Activated CD8-positive, alpha-beta memory T cell treated with anti-CD3 and anti-CD28 coated beads for 36 hours (primary cell): ENCODE data around the gene CCZ1B. TPM values are rescaled to one million over a fixed set of nuclear protein-coding genes. Genes with fewer than 3 reads are reported as not detected.
"Not testable (repeated sequence)": the region's sequence is repeated elsewhere in the genome, so short reads cannot be mapped to it uniquely, and the experiment has no call there.

Experiments used
- CTCF ChIA-PET: fragments of 350-600 bp; sonication (Branson Sonifier 250); formaldehyde crosslinking; loops from one replicate; lab custom pipeline; 2021; ENCODE audit warnings: antibody characterized with exemption; lab: Charles Lee
- POLR2A ChIA-PET: fragments of 350-600 bp; sonication (Branson Sonifier 250); formaldehyde crosslinking; loops from one replicate; lab custom pipeline; 2021; ENCODE audit warnings: antibody characterized with exemption; lab: Charles Lee
- total RNA-seq, 2 experiments: library from RNA; stranded (reverse); gene quantifications; one replicate each; pipeline ENCODE4 v1.2.3, GENCODE V29; 2021

The CCZ1B gene
- total RNA-seq = 10 to 100 TPM; 43.8 to 57.9 TPM

DNA sequence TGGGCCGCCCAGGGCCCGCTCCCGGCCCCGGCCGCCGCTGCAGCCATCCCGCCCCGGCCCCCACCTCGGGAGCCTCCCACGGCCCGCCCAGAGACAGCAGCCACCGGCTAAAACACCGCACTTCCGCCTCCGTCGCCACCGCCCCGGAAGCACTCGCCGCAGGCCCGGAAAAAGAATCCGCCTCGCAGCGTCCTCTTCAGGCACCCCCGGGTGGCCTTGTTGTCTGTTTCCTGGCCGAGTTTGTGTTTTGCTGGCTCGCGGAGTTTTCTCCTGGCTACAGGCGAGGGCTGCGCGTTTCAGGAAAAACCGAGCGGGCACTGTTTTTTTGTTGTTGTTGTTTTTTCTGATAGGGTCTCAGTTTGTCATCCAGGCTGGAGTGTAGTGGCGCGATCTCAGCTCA is at the start of gene CCZ1B:
TSS of gene CCZ1B (minus strand) at position 125 of the 400 bp plus-strand sequence. CDS start at position 47, 78 bp downstream.
- POLR2A ChIA-PET, CTCF ChIA-PET: not testable (repeated sequence)

DNA sequence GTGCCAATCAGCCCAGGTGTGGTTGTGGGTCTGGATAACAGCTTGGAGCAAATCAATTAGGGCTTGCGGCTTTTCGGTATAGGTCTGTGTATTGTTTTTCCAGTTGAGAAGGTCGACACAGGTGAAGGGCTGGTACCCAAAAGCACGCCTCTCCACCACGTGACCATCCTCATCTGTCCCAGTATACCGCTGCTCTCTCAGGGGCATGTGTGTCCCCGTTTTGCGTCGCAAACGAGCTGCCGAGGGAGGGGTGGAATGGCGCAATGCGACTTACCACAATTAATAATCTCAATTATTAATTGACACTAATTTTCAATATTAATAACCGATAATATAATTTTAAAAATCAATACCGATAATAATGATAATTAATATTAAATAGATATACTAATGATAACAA is 48.9 kb upstream of the CCZ1B start:
- POLR2A ChIA-PET, CTCF ChIA-PET: not testable (repeated sequence)

DNA sequence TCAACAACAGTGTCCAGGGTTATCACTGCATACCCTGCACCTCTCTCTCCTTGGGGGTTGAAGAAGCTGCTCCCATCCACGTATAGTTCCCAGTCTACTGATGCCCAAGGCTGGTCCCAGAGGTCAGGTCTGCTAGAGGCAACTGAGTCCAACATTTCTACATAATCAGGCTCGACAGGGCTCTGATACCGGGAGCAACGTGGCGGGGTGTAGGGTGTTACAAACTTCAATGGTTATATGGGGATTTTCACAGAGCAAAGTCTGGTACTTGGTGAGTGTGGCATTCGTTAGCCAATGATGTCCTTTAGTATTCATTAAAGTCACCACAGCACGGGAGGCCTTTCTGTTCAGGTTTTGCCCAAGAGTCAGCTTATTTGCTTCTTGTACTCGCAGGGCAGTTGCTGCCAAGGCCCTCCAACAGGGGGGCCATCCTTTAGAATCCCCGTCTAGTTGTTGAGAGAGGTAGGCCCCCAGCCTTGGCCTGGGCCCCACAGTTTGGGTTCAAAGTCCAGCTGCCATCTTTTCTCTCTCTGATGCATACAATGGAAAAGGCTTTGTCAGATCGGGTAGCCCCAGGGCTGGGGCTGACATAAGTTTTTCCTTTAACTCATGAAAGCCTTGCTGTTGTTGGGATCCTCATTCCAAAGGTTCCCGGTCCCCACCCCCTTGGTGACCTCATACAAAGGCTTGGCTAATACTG is 46.3 kb upstream of the CCZ1B start:
- POLR2A ChIA-PET, CTCF ChIA-PET: not testable (repeated sequence)

DNA sequence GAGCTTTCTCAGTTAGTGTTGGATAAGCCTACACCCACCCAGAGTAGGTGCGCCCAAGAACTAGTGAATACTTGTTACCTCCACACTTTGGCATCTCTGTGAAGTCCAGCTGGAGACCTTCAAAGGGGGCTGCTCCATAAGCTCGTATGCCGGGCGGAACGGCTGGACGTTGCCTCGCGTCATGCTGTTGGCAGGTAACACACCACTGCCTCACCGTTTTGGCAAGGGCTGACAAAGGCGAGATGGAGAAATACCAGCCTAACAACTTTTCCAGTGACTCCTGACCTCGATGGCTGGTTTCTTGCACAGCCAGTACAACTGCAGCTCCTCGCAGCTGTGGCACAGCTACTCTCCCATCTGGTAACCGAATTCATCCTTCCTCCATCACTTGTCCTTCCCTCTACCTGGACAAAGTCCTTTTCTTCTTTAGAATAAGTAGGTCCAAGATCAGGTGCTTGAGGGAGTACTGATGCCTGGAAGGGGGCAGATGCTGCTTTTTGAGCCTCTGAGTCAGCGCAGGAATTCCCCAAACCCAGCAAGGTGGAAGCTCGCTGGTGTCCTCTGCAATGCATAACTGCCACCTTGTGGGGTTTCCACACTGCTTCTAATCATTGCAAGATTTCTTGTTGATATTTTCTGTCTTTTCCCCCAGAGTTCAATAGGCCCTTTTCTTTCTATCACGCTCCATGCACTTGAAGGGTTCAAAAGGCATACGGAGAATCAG is 45.5 kb upstream of the CCZ1B start:
- CTCF ChIA-PET, POLR2A ChIA-PET: not testable (repeated sequence)

DNA sequence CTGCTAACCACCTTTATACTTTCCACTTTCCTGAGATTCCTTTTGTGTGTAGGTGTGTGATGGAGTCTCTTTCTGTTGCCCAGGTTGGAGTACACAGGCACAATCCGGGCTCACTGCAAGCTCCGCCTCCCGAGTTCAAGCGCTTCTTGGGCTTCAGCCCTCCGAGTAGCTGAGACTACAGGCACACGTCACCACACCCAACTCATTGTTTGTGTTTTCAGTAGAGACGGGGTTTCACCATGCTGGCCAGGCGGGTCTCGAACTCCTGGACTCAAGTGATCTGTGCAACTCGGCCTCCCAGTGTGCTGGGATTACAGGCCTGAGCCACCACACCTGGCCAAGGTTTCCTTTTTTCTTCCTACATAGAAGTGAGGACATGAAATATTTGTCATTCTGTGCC is 38.7 kb upstream of the CCZ1B start:
- POLR2A ChIA-PET, CTCF ChIA-PET: not testable (repeated sequence)

DNA sequence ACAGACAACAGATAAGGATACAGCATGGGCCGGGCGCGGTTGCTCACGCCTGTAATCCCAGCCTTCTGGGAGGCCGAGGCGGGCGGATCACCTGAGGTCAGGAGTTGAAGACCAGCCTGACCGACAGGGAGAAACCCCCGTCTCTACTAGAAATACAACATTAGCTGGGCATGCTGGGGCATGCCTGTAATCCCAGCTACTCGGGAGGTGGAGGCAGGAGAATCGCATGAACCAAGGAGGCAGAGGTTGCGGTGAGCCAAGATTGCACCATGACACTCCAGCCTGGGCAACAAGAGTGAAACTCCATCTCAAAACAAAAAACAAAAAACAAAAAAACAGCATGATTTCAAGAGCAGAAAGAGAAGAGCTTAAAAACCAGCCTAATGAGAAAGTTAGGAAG is 38.1 kb upstream of the CCZ1B start:
- POLR2A ChIA-PET = not testable (repeated sequence)

DNA sequence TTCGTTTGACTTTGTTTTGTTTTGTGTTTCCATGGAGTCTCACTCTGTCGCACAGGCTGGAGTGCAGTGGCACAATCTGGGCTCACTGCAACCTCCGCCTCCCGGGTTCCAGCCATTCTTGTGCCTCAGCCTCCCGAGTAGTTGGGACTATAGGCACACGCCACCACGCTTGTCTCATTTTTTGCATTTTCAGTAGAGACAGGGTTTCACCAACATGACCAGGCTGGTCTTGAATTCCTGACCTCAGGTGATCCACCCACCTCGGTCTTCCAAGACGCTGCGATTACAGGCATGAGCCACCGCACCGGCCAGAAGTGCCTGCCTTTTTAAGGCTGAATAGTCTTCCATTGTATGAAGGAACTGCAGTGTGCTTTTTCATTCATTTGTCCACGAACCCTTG is 36.8 kb upstream of the CCZ1B start:
- POLR2A ChIA-PET, CTCF ChIA-PET: not testable (repeated sequence)

More for the DNA sequence above, 38.1 kb upstream of the CCZ1B start:
- CTCF ChIA-PET = not testable (repeated sequence)

DNA sequence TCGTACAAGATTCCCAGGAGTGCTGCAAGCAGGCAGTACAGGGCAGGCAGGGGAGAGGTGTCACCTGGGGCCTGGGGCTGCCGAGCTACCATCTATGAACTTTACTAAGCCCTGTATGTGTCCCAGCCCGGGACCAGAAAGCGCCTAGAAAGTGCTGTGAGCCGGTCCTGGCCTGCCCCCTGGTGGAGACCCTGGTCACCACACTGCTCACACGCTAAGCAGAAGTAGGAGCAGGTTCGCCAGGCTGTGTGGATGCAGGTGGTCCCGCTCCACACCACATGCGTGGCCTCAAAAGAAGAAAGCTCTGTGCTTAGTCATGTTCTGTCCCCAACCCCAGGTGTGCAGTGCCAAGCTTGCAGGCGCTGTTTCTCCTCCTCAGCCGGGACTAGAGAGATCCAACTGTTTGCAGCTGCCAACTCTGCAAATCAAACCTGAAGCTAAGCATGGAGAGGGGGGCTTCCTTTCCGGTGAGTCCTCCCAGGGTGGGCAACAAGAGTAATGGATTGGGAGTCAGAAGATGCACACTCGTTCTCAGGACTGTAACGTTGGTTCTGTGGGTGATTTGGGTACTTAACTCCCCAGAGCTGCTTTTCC is 31.7 kb upstream of the CCZ1B start:
- POLR2A ChIA-PET = not testable (repeated sequence)
- CTCF ChIA-PET = interaction anchor here (1.2 kb wide), 2 partner anchors 262 to 342 kb away, joined by 3 read pairs; no protein-coding TSS in a partner anchor

DNA sequence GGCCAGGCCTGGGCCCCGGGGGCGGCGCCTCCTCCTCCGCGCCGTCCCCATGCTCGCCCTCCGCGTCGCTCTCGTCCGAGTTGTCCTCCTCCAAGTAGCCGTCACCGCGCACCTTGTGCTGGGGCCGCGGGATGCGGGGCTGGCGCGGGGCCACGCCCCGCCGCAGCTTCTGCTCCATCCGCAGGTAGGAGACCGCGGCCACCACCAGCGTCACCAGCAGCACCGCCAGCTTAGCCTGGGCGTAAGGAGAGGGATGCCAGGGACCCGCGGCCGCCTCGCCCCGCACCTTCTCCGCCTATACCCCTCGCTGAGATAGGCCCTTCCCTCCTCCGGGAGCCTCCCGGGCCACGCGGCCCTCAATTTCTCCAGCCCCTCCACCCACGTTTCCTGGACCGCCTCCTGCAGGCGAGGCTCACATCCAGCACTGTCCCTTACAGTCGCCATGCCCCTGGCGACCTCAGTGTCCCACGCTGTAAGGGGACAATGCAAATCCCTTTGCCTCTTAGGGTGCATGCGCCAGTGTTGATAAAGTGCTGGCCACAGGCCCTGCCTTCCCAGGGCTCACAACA is 29.6 kb upstream of the CCZ1B start:
- POLR2A ChIA-PET, CTCF ChIA-PET: not testable (repeated sequence)

DNA sequence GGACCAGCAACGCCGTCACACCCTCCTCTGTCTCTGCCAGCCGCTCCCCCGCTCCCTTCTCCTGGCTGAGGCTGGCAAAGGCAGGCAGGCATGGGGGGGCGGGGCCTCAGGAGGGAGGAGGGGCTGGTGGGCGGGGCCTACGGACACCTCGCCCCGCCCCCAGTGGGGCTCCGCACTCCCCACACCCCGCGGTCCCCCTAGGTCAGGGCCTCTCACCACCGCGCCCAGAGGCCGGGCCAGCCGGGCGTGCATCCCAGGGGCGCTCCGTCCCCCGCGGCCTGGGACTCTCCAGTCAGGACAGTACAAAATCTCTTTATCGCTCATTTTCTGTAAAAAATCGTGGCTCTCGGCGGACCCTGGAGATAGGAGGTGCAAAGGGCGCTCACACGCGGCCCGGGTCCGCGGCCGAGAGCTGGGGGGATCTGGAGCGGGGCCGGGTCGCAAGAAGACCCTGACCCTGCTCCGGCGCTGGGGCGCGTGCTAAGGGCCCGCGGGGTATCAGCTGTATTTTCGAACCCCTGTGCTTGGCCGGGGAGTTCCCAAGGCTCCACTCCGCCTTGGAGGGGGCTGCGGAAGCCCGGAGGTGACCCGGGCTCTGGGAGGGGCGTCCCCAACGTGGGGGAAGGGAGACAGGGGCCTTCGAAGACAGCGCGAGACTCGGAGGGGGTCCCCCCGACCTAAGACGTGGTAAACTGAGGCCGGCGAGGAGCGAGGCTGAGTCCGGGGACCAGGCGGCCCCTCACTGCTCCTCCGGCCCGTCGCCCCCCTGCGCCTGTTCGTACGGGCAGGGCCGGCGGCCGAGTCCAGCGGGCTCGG is 28.9 kb upstream of the CCZ1B start:
- CTCF ChIA-PET, POLR2A ChIA-PET: not testable (repeated sequence)

DNA sequence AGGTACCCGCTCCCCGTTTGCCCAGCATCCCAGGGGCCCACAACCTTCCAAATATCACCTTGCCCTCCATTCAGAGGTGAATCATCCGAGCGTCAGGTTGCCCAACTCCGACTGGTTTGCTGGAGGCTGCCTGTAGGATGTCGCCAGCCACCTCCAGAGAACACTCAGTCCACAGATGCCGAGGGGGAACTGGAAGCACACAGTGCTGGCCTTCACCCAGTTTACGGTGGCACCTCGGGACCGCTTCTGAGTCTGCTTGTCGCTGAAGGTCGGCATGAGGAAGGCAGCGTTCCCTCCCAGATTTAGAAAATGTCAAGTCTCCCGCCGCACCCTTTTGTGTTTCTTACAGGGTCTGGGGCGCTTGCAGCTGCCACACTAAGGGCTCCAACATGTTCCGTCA is 27.6 kb upstream of the CCZ1B start:
- CTCF ChIA-PET, POLR2A ChIA-PET: not testable (repeated sequence)

DNA sequence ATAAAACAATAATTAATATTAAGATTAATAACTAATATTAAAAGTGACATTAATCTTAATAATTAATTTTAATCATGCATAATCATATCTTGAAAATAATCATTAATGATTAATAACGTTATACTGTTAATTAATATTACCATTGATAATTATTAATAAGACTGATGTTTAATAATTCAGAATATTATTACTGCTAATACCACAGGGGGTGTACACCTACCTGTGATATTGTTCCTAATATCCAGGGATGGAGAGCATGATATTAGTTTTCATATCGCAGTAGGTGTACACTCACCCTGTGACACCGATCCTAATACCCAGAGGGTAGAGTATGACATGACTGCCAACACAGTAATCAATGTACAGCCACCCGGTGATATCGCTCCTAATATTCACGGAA is 23.1 kb upstream of the CCZ1B start:
- CTCF ChIA-PET, POLR2A ChIA-PET: not testable (repeated sequence)

DNA sequence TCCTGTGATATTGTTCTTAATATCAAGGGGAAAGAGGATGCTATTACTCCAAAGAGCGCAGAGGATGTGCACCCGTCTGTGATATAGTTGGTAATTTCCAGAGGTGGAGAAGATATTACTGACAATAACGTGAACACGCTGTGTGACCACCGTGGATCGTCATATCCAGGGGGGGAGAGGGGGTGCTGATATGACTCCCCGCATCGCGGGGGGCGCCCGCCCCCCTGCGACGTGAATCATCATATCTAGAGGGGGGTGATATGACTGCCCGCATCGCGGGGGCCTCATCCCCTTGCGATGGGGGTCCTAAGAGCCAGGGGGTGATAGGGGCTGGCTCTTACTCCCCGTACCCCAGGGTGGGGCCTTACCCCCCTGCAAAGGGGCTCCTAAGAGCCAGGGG is 21.7 kb upstream of the CCZ1B start:
- POLR2A ChIA-PET, CTCF ChIA-PET: not testable (repeated sequence)

DNA sequence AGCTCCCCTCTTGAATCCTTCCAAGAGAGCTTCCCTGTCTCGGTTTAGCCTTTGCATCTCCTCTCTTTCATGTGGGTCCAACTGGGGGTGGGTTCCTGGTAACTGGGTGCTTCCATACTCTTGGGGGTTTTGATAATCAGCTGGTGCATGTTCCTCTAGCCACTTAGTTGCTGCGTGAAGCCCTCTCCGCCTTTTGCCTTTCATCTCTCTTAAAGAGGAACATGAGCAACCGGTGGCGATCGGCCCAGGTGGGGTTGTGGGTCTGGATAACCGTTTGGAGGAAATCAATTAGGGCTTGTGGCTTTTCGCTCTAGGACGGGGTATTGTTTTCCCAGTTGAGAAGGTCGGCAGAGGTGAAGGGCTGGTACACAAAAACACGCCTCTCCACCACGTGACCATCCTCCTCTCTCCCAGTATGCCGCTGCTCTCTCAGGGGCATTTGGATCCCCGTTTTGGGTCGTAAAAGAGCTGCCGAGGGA is 19.9 kb upstream of the CCZ1B start:
- POLR2A ChIA-PET, CTCF ChIA-PET: not testable (repeated sequence)

DNA sequence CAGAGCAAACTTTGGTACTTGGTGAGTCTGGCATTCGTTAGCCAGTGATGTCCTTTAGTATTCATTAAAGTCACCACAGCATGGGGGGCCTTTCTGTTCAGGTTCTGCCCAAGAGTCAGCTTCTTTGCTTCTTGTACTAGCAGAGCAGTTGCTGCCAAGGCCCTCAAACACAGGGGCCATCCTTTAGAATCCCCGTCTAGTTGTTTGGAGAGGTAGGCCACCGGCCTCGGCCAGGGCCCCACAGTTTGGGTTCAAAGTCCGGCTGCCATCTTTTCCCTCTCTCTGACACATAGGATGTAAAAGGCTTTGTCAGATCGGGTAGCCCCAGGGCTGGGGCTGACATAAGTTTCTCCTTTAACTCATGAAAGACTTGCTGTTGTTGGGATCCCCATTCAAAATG is 17.6 kb upstream of the CCZ1B start:
- CTCF ChIA-PET, POLR2A ChIA-PET: not testable (repeated sequence)

DNA sequence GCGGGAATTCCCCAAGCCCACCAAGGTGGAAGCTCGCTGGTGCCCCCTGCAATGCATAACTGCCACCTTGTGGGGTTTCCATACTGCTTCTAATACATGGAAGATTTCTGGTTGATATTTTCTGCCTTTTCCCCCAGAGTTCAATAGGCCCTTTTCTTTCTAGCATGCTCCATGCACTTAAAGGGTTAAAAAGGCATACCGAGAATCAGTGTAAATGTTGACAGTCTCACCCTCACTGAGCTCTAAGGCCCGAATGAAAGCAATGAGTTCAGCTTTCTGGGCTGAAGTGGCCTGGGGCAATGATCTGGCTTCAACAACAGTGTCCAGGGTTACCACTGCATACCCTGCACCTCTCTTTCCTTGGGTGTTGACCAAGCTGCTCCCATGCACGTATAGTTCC is 17.0 kb upstream of the CCZ1B start:
- POLR2A ChIA-PET, CTCF ChIA-PET: not testable (repeated sequence)

DNA sequence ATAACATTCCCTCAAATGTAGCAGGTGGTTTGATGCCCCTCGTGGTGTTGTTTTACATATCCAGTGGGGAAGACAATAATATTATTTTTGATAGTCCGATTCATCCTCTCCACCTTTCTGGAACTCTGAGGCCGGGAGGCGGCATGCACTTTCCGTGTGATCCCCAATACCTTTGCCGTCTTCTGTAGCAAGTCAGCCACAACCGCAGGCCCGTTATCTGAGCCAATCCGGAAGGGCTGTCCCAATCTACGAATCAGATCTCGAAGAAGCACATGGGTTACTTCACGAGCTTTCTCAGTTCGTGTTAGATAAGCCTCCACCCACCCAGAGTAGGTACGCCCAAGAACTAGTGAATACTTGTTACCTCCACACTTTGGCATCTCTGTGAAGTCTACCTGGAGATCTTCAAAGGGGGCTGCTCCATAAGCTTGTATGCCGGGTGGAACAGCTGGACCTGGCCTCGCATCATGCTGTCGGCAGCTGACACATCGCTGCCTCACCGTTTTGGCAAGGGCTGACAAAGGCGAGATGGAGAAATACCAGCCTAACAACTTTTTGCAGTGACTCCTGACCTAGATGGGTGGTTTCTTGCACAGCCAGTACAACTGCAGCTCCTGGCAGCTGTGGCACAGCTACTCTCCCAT is 16.3 kb upstream of the CCZ1B start:
- CTCF ChIA-PET, POLR2A ChIA-PET: not testable (repeated sequence)

DNA sequence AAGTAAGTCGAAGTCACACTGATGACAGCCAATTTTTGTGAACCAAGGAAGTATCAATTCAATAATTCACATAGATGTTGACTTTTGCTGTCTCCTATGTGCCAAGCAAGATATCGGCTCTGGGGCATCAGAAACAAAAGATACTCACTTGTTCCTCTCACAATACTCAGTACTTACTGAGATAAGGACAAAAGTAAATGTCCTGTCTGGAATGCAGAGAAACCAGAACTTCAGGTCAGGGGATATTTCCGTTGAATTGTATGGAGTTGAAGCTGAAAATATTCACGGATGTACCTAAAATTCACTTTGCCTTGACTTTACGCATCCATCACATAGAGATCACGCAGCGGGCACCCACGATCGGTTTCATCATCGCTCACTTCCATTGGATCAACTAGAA is 11.0 kb upstream of the CCZ1B start:
- CTCF ChIA-PET, POLR2A ChIA-PET: not testable (repeated sequence)

DNA sequence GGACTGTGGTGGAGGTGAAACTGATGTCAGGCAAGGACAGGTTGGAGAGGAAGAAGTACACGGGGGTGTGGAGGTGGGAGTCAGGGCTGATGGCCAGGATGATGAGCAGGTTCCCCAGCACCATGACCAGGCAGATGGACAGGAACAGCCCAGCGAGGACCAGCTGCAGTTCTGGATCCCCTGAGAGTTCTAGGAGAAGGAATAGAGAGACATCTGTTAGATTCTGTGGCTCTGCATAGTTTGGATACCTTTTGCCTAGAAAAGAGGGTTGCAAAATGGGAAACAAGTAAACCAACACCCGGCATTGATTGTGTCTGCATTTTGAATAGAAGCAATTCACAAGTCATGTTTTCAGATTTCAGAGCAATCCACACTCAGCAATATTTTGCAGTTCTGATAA is 9.4 kb upstream of the CCZ1B start:
- CTCF ChIA-PET, POLR2A ChIA-PET: not testable (repeated sequence)
